Measurements from ENCODE around the gene DYNLT5. TPM values are rescaled to one million over a fixed set of nuclear protein-coding genes. Genes with fewer than 3 reads are reported as not detected.
"Not testable (repeated sequence)": the region's sequence is repeated elsewhere in the genome, so short reads cannot be mapped to it uniquely, and the experiment has no call there.

The DYNLT5 gene
- total RNA-seq, 1 donor from 2014 or later = not detected

DNA sequence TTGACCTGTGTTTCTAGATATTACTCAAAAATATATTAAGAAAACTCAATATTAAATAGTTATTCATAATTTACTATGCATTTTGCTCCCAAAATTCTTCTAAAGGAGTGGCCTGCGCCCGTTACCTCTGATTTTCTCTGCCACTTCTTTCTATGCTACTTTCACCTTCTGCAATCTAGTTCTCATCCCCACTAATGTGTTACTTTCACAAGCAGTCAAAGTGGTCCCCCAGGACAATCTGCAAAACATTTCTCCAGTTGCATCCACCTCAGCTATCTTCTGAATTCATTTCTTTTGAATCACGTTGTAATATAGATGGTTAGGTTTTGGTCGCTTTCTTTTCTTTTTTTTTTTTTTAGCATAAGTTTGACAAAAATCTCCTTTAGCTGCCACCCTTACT lies 35.4 kb downstream of the DYNLT5 start:
- no peak for DNase-seq (ENCODE audit: low read depth)

DNA sequence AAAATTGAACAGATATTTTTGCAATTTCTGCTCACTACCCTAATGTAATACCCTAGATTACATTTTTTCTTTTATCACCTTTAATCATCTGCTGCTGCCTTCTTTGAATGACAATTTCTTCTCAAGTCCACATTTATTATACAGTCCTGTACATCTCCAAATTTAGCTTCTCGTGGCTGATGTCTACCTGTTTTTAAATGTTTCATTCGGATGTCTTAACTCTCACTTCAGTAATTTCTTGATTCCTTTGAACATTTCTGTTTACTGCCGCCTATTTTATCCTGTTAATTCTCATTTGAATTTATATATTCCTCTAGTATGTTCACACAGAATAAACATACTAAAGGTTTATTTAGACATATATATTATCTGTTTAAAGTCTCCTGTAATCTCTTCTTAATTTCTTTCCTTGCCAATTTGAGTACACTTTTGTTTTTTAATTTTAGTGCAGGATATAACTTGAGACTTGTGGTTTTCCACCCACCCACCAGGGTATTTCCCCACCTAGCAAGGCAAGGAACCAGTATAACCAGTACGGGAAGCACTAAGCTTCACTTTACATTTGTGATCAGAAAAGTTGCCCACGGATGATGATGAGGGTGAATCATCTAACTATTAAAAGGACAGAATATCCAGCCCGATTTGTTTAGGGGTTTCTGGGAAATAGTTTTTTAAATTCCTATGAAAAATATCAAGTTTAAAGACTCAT lies 36.1 kb downstream of the DYNLT5 start:
- DNase-seq (ENCODE audit: low read depth) = peak; percentile 23

DNA sequence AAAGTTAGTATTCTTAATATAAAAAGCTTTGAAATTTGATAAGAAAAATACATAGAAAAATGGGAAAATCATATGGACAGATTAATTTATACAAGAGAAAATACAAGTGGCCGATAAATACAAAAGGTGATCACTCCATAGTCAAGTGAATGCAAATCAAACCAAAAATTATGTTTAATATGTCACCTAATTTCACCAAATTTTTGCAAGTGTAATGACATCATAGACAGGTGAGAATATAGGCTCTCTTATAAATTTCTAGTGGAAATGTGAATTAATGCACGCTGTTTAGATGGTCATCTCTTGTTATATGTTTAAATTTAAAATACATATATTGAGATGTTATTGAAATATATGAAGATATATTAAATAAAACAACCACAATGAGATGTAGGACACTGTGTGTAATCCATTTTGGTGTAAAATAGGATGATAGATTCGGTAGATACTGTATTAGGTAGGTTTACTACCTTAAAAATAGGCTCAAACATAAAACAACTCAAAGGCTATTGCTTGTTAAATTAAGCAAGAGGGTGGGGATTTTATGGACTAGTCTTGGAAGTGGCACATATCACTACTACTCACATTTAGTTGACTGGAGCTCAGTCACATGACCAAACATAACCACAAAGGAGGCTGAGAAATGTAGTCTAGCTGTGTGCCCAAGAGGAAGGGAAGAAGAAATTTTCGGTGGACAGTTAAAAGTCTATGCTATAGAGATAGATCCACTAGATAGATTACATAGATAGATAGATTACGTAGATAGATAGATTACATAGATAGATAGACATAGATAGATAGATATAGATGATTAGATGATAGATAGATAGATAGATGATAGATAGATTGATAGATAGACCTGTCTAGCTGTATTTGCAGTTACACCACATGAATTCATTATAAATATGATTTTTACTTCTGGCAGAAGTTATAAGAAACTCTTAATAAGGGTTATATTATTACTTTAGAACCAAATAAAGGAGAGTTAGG lies 39.7 kb downstream of the DYNLT5 start:
- DNase-seq (ENCODE audit: low read depth) = no peak

DNA sequence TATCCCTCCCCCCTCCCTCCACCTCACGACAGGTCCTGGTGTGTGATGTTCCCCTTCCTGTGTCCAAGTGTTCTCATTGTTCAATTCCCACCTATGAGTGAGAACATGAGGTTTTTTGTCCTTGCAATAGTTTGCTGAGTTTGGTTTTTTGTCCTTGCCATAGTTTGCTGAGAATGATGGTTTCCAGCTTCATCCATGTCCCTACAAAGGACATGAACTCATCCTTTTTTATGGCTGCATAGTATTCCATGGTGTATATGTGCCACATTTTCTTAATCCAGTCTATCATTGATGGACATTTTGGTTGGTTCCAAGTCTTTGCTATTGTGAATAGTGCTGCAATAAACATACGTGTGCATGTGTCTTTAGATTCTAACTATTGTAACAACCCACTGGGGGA lies 43.6 kb downstream of the DYNLT5 start:
- DNase-seq (ENCODE audit: low read depth) = not testable (repeated sequence)

DNA sequence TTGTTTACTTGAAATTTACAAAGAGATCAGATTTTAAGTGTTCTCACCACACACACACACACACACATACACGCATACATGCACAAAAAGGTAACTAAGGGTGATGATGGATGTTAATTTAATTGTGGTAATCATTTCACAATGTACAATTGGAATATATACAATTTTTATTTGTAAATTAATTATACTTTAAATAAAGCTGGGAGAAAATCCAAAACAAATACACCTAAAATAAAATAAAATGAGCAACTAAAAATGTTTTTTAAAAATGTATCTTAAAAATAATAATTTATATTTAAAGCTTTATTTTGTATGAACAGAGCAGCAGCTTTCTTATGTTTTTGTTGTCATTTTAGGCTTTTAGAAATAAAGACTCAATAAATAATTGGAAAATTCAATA lies 57.0 kb downstream of the DYNLT5 start:
- no peak for DNase-seq (ENCODE audit: low read depth)

DNA sequence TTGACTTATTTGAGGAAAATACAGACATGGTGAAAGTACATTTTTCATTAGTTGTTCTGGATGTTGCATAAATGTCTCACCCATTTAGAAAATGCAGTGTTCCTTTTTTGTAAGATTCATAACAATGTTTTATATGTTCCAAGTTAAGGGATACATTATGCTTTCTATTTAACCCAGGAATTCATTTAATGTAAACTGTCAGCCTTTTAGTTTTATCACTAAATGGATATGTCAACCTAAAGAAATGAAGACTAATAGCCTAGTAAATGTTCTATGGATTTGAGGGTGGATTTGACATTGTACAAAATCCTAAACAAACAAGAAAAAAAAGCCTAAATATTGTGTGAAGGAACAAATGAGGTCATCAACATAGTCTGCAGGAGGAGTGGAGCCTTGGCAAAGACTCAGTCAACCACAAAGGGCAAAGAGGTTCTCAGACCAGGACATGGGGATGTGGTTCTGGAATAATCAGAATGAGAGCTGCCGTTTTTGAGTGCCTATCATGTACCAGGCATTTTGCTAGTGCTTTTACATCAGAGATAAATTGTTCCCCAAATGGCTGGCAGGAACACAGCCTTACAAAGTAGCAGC lies 57.6 kb downstream of the DYNLT5 start:
- DNase-seq (ENCODE audit: low read depth) = peak; percentile 70

DNA sequence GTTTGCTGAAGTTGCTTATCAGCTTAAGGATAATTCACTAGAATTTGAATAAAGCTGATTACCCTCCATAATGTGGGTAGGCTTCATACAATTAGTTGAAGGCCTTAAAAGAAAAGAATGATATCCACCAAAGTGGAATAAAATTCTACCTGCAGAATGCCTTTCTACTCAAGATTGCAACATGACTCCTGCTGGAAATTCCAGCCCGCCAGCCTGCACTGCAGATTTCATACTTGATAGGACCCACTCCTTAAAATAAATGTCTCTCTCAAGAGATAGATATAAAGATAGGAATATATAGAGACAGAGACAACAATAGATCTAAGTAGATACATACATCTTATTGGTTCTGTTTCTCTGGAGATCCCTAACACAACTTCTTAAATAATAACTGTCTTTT lies 72.5 kb downstream of the DYNLT5 start:
- no peak for DNase-seq (ENCODE audit: low read depth)

Other genes with a start within 250 kb of the DYNLT5 start
- 1.9 and 3.7 TPM in 2 replicates for gene SGIP1, start 218.3 kb upstream of the DYNLT5 start, total RNA-seq
- not detected in 2 replicates for gene INSL5, start 48.8 kb downstream of the DYNLT5 start, total RNA-seq
- 5.6 and 5.9 TPM in 2 replicates for gene DNAI4, start 172.4 kb downstream of the DYNLT5 start, total RNA-seq
- gene MIER1, start 172.5 kb downstream of the DYNLT5 start, total RNA-seq = 33.4 and 35.0 TPM in 2 replicates

Measured in myocyte (in vitro differentiated cells).